Activated T-cell treated with anti-CD3 and anti-CD28 coated beads, Interleukin-2, amount 50 U/mL, for 4 hours (primary cell): ENCODE results near the gene TNFRSF8. TPM values are rescaled to one million over a fixed set of nuclear protein-coding genes. Genes with fewer than 3 reads are reported as not detected.
A peak's percentile ranks its signal among the peaks of the same experiment; 100 is the strongest.

Experiments used
- ATAC-seq, 2 donors: fragments of 200-7000 bp; cut with Tn5 transposase; one replicate each; pipeline ENCODE4 v1.10.0; 2021
- DNase-seq: peaks from one replicate; pipeline ENCODE4 v3.0.0-alpha.2; 2020
- H3K27me3 Mint-ChIP-seq: one replicate; pipeline ENCODE4 v1.8.0; 2021; ENCODE audit warnings: low read depth, mixed read lengths
- H3K36me3 Mint-ChIP-seq: one replicate; pipeline ENCODE4 v1.8.0; 2022; ENCODE audit warnings: mixed read lengths; ENCODE audit not compliant: insufficient read depth
- H3K4me1 Mint-ChIP-seq: one replicate; pipeline ENCODE4 v1.8.0; 2021; ENCODE audit warnings: low read depth, mixed read lengths
- H3K4me3 Mint-ChIP-seq: one replicate; pipeline ENCODE4 v1.8.0; 2021; ENCODE audit warnings: mild to moderate bottlenecking, moderate library complexity, mixed read lengths
- H3K9me3 Mint-ChIP-seq: one replicate; pipeline ENCODE4 v1.8.0; 2021; ENCODE audit warnings: mixed read lengths
- total RNA-seq, 3 donors: library from RNA; stranded (reverse); gene quantifications; one replicate each; pipeline ENCODE4 v1.2.1, GENCODE V29; 2021

TNFRSF8 gene
- total RNA-seq, 3 donors from 2014 or later = 13.7 to 17.5 (median 14.9) TPM

- H3K4me1 Mint-ChIP-seq = peaks cover 33% of the 10 kb centered on the region
- no peak for ATAC-seq
- no peaks in the 10 kb centered on the region for H3K36me3 Mint-ChIP-seq
- peaks cover 9% of the 10 kb centered on the region for H3K9me3 Mint-ChIP-seq
- H3K27me3 Mint-ChIP-seq = peaks cover 4% of the 10 kb centered on the region
- H3K4me3 Mint-ChIP-seq = no peak overlapping the region
- DNase-seq = no peak
Measured at GRCh38 chr1:12080156-12080555, 17.1 kb downstream of the TNFRSF8 start.

GRCh38 chr1:12080773-12081556 lies 17.9 kb downstream of the TNFRSF8 start:
- ATAC-seq (no peak), DNase-seq (no peak)
- H3K27me3 Mint-ChIP-seq = peaks cover 2% of the 10 kb centered on the region
- H3K4me3 Mint-ChIP-seq = no peak overlapping the region
- H3K36me3 Mint-ChIP-seq = no peaks in the 10 kb centered on the region
- H3K9me3 Mint-ChIP-seq = peaks cover 9% of the 10 kb centered on the region
- H3K4me1 Mint-ChIP-seq = peaks cover 30% of the 10 kb centered on the region

- H3K4me1 Mint-ChIP-seq = peaks cover 32% of the 10 kb centered on the region
- H3K4me3 Mint-ChIP-seq = no peak overlapping the region
- DNase-seq = no peak
- H3K36me3 Mint-ChIP-seq = no peaks in the 10 kb centered on the region
- peaks cover 9% of the 10 kb centered on the region for H3K9me3 Mint-ChIP-seq
- no peak for ATAC-seq
- H3K27me3 Mint-ChIP-seq = peaks cover 2% of the 10 kb centered on the region
Measured at GRCh38 chr1:12081648-12082396, 18.7 kb downstream of the TNFRSF8 start.

GRCh38 chr1:12082988-12083387 lies 19.9 kb downstream of the TNFRSF8 start:
- H3K4me1 Mint-ChIP-seq = peaks cover 34% of the 10 kb centered on the region
- H3K9me3 Mint-ChIP-seq = peaks cover 9% of the 10 kb centered on the region
- H3K27me3 Mint-ChIP-seq = peaks cover under 1% of the 10 kb centered on the region
- ATAC-seq = no peak
- H3K4me3 Mint-ChIP-seq = no peak overlapping the region
- no peaks in the 10 kb centered on the region for H3K36me3 Mint-ChIP-seq
- no peak for DNase-seq

- no peaks in the 10 kb centered on the region for H3K27me3 Mint-ChIP-seq
- H3K4me3 Mint-ChIP-seq = no peak overlapping the region
- ATAC-seq (no peak), DNase-seq (no peak)
- H3K9me3 Mint-ChIP-seq = peaks cover 9% of the 10 kb centered on the region
- no peaks in the 10 kb centered on the region for H3K36me3 Mint-ChIP-seq
- peaks cover 39% of the 10 kb centered on the region for H3K4me1 Mint-ChIP-seq
Measured at GRCh38 chr1:12083766-12084165, 20.7 kb downstream of the TNFRSF8 start.

GRCh38 chr1:12085643-12086260 lies 22.6 kb downstream of the TNFRSF8 start:
- ATAC-seq (no peak), DNase-seq (no peak)
- Mint-ChIP-seq H3K36me3 (no peaks in the 10 kb centered on the region), H3K4me3 (no peak overlapping the region), H3K27me3 (no peaks in the 10 kb centered on the region), H3K4me1 (peaks cover 45% of the 10 kb centered on the region), H3K9me3 (peaks cover 13% of the 10 kb centered on the region)

- Mint-ChIP-seq H3K4me1 (peaks cover 41% of the 10 kb centered on the region), H3K4me3 (peak overlapping the region; percentile 40), H3K27me3 (no peaks in the 10 kb centered on the region), H3K36me3 (no peaks in the 10 kb centered on the region), H3K9me3 (peaks cover 4% of the 10 kb centered on the region)
- DNase-seq = peak; percentile 28
- ATAC-seq = peak; percentile 47 to 63
Measured at GRCh38 chr1:12087797-12088314, 24.8 kb downstream of the TNFRSF8 start.

GRCh38 chr1:12088607-12089006 lies 25.5 kb downstream of the TNFRSF8 start:
- peak overlapping the region; percentile 58 for H3K4me3 Mint-ChIP-seq
- no peaks in the 10 kb centered on the region for H3K36me3 Mint-ChIP-seq
- peak; percentile 23 for DNase-seq
- ATAC-seq = peak; percentile 20 to 42
- peaks cover 4% of the 10 kb centered on the region for H3K9me3 Mint-ChIP-seq
- H3K27me3 Mint-ChIP-seq = no peaks in the 10 kb centered on the region
- H3K4me1 Mint-ChIP-seq = peaks cover 41% of the 10 kb centered on the region

GRCh38 chr1:12090326-12090725 lies 27.2 kb downstream of the TNFRSF8 start:
- no peaks in the 10 kb centered on the region for H3K36me3 Mint-ChIP-seq
- ATAC-seq (no peak), DNase-seq (no peak)
- peaks cover 4% of the 10 kb centered on the region for H3K9me3 Mint-ChIP-seq
- H3K4me3 Mint-ChIP-seq = no peak overlapping the region
- no peaks in the 10 kb centered on the region for H3K27me3 Mint-ChIP-seq
- H3K4me1 Mint-ChIP-seq = peaks cover 41% of the 10 kb centered on the region

GRCh38 chr1:12091191-12091590 lies 28.1 kb downstream of the TNFRSF8 start:
- Mint-ChIP-seq H3K9me3 (peaks cover 4% of the 10 kb centered on the region), H3K4me3 (no peak overlapping the region), H3K27me3 (no peaks in the 10 kb centered on the region), H3K4me1 (peaks cover 41% of the 10 kb centered on the region), H3K36me3 (no peaks in the 10 kb centered on the region)
- no peak for ATAC-seq
- DNase-seq = no peak

GRCh38 chr1:12094180-12094579 lies 31.1 kb downstream of the TNFRSF8 start:
- Mint-ChIP-seq H3K4me1 (peaks cover 19% of the 10 kb centered on the region), H3K36me3 (no peaks in the 10 kb centered on the region), H3K27me3 (no peaks in the 10 kb centered on the region), H3K9me3 (peaks cover 8% of the 10 kb centered on the region), H3K4me3 (no peak overlapping the region)
- DNase-seq = no peak
- ATAC-seq = no peak

- ATAC-seq (no peak), DNase-seq (no peak)
- Mint-ChIP-seq H3K36me3 (no peaks in the 10 kb centered on the region), H3K4me1 (peaks cover 10% of the 10 kb centered on the region), H3K9me3 (peaks cover 4% of the 10 kb centered on the region), H3K27me3 (no peaks in the 10 kb centered on the region), H3K4me3 (no peak overlapping the region)
Measured at GRCh38 chr1:12095452-12096263, 32.6 kb downstream of the TNFRSF8 start.

- Mint-ChIP-seq H3K9me3 (peaks cover 4% of the 10 kb centered on the region), H3K36me3 (no peaks in the 10 kb centered on the region), H3K27me3 (no peaks in the 10 kb centered on the region), H3K4me3 (no peak overlapping the region), H3K4me1 (peaks cover under 1% of the 10 kb centered on the region)
- ATAC-seq (no peak), DNase-seq (no peak)
Measured at GRCh38 chr1:12096615-12097014, 33.5 kb downstream of the TNFRSF8 start.

- DNase-seq = no peak
- Mint-ChIP-seq H3K4me1 (peaks cover 4% of the 10 kb centered on the region), H3K9me3 (peaks cover 4% of the 10 kb centered on the region), H3K27me3 (no peaks in the 10 kb centered on the region), H3K36me3 (no peaks in the 10 kb centered on the region), H3K4me3 (no peak overlapping the region)
- ATAC-seq = no peak
Measured at GRCh38 chr1:12097321-12097720, 34.2 kb downstream of the TNFRSF8 start.
